GM19455 (cell line): ENCODE data around the gene KIAA1549.

Experiments used
- ATAC-seq: cut with Tn5 transposase; IDR thresholded peaks from one replicate; pipeline ENCODE4 v1.9.1; 2021; ENCODE audit not compliant: unreplicated experiment

KIAA1549 gene

DNA sequence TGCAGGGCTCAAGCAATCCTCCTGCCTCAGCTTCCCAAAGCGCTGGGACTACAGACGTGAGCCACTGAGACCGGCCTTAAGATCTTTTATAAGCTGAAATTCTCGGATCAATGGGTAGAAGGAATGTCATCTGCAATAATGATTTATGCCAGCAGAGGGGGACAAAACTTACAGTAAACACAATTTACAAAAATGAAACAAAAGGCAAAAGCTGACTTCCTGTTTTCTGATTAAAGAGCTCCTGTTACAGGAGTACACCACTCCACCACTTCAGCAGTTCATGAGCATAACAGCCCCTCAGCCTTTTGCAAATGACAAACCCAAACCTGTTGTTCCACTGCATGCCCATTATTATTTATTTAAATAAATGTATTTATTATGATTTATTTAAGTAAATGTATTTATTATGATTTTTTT is 94.7 kb downstream of the KIAA1549 start:
- ATAC-seq: peak; percentile 85

GRCh38 chr7:138885383-138886147 is 95.6 kb downstream of the KIAA1549 start:
- no peak for ATAC-seq

DNA sequence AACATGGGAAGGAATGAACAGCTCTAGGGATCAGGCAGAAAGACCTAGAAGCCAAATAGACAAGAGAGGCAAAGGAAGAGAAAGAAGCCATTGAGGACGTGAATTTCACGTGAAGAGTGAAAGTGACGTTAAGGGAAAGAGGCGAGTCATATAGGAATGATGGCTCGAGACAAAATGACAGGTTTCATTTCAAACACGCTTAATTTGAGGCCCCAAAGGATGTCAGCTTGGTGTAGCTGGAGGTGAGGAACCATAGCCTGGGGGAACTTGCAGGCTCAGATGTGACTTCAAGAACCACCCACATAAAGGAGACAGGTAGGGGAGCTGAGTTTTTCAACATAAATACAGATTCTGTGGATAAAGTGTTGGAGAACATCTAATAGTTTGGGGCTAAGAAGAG is 98.9 kb downstream of the KIAA1549 start:
- no peak for ATAC-seq

DNA sequence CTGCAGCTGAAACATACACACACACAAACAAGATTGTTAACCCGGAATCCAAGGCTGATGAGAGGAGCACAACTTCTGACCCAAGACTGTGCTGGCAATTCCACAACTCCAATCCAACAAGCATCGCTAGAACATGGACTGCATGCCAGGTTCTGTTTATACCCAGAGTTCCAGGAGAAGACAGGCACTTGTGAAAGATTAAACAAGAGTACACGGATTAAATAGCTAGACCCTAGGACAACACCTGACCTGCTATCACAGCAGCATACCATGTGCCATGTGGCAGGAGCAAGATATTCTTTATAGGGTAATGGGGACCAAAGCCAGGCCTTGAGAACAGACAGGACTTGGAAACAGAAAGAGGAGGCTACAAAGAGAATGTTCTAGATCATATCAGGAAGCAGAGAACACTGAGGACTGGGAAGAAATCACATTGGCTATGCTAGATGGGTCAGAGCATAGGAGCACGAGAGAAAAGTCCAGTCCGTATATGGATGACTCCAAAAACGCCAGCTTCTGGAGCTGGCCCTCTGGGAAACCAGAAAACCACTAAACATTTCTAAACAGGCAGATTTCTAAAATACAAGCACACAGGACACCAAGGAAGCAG is 99.5 kb downstream of the KIAA1549 start:
- ATAC-seq: no peak

- no peak for ATAC-seq
Measured at GRCh38 chr7:138880881-138881578, 100.2 kb downstream of the KIAA1549 start.

DNA sequence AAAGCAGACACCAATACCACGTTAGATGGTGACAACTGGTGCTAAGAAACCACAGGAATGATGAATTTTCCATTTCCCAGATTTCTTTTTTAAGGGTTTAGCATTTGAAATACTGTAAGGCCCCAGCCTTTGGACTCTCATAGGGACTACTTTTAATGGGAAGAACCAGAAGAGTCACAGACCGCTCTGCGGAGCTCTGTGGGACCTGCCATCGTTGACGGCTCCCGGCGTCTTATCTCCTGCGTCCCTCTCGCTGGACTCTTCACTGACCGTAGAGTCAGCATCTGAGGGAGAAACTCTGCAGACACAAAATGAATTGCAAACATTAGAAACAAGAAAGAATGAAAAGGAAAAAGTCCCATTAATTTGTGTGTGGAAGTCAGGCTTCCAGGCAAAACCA is 101.8 kb downstream of the KIAA1549 start:
- no peak for ATAC-seq

GRCh38 chr7:138878856-138879255 is 102.3 kb downstream of the KIAA1549 start:
- ATAC-seq: no peak

DNA sequence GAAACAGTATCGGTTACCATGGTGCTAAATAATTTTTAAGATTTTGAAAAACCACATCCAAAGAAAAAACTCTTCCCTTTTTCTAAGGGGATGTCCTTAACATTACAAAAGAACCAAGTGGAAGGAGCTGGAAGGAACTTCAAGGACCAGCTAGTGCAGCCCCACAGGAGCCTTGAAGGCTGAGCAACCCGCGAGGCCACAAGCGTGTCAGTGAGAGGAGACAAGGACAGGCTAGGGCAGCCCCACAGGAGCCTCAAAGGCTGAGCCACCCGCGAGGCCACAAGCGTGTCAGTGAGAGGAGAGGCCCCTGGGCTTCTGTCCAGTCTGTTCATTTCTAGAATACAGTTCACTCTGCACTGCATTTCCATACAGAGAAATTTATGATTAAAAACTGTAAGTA is 103.1 kb downstream of the KIAA1549 start:
- ATAC-seq: no peak

DNA sequence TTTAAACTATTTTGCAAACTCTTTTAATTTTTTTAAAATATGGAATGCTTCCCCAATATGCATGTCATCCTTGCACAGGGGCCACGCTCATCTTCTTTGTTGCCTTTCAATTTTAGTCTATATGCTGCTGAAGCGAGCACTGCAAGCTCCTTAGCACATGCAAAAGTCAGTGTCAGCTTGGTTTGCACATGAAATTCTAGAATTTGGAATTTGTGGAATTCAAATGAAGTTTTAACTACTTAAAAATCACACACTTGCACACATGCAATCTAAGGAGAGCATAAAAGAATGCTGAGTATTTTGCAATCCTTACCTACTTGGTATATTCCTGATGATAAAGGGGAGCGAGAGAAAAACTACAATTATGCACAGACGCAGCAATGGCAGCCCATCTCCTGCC is 104.9 kb downstream of the KIAA1549 start:
- ATAC-seq: no peak

DNA sequence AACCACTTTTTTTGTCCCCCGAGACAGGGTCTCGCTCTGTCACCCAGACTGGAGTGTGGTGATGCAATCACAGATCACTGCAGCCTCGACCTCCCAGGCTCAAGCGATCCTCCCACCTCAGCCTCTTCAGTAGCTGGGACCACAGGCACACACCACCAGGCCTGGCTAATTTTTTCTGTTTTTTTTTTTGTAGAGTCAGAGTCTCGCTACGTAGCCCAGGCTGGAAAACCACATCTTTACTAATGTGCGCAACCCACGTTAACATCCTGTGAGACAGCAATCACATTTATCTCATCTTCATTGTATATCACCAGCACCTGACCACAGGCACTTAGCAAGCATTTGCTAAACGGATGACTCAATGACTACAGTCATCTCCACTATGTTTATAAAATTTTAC is 105.4 kb downstream of the KIAA1549 start:
- no peak for ATAC-seq

DNA sequence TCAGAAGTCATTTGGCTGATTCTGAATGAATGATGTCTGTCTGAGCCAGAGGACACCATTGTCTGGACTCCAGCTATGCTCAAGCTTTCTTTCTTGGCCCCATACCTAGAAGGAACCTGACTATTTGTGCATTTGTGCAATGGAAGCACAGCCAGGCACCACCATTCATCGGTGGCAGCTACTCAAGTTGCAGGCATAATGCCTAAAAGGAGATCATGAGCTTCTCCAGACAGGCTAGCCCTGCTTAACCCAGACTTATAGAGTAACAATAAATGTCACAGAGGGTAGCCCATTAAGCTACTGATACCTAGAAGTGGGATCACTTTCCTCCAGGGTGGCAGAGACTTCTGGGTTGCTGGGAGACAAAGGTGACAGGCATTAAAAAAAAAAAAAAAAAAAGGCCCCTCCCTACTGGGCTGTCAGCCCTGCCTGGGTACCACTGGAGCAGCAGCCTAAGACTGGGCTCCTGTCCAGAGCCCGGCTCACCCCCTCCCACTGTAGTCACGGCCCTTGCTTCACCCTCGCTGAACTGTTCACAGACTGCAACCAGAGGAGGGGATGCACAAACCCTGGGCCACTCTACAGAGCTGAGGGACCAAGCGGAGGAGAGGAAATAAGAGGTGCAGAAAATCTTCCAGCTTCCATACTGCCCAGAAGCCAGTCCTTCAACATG is 107.8 kb downstream of the KIAA1549 start:
- ATAC-seq: no peak

DNA sequence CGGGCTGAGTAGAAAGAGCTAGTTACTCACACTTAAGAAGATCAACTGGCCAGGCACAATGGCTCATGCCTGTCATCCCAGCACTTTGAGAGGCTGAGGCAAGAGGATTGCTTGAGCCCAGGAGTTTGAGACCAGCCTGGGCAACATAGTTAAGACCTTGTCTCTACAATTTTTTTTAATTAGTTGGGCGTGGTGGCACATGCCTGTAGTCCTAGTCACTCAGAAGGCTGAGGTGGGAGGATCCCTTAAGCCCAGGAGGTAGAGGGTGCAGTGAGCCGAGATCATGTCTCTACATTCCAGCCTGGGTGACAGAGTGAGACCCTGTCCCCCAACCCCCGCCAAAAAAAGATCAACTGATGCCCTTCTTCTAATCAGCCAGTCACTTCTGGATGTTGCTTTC is 108.6 kb downstream of the KIAA1549 start:
- ATAC-seq: no peak

GRCh38 chr7:138871814-138872090 is 109.4 kb downstream of the KIAA1549 start:
- no peak for ATAC-seq

GRCh38 chr7:138871065-138871813 is 110.0 kb downstream of the KIAA1549 start:
- no peak for ATAC-seq

DNA sequence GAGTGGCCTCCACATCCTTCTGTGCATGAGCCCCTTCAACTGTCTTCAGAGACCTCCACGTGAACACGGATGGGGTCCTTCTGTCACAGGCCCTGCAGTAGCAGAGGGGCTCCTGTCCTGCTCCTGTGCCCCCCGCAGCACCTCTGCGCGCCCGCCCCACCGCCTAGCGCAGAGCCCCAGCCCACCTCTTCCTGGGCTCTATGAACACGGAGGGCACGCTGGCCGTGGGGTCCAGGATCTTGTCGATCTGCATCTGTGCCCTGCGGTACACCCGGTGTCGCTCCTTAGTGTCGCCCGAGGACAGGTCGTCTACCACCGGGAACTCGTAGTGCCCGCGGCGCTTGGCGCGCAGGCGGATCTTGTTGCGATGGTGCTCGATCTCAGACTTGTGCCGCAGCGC is 111.8 kb downstream of the KIAA1549 start:
- no peak for ATAC-seq

DNA sequence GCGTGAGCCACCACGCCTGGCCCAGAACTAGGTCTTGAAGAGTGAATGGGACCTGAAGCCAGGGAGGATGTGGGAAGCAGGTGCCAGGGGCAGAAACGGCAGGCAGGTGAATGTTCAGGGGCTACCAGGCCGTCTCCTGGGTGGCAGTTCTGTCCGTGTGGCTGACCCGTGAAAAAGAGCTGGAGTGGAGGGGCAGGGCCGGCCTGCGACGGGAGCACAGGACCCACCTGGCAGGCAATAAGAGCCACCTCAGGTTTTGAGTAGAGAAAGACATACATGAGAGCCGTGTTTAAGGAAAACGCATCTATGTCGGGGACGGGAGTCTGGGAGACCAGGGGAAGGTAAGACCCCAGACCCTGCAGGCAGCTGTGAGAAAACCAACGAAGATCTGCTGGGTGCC is 112.5 kb downstream of the KIAA1549 start:
- no peak for ATAC-seq

DNA sequence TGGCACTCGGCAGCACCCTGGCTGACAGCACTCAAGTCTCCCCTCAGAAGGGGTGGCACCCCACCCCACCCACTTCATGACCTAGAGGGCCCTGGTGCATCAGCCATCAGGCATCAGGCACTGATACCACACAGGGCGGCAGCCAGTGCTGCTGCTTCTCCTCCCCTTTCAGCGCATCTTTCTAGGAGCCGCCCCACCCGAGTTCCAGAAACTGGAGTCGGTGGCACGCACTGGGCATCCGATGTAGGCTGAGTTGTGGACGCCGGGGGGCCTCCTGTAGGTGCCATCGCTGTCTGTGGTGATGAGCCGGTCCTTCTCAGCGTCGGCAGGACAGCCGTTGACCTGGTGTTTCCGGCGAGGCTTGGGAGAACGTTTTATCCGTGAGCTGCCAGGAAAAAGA is 113.4 kb downstream of the KIAA1549 start:
- ATAC-seq: no peak

DNA sequence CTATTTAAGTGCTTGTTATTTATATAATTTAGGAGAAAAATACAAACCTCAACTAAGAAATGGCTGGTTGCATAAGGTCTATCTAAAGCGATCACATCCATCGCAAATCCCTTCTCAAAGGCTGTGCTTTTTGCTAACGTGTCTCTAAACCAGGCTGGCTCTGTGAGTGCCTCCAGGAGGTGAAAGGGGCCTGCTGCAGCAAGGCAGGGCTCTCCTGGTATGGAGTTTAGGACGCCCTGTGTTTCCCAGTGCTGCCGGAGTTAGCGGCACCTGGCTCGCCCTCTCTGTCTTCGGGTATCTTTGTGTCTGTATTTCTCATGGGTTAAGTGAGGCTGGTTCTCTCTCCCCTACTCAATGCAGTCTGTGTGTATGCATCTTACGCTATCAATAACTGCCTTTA is 114.8 kb downstream of the KIAA1549 start:
- no peak for ATAC-seq

DNA sequence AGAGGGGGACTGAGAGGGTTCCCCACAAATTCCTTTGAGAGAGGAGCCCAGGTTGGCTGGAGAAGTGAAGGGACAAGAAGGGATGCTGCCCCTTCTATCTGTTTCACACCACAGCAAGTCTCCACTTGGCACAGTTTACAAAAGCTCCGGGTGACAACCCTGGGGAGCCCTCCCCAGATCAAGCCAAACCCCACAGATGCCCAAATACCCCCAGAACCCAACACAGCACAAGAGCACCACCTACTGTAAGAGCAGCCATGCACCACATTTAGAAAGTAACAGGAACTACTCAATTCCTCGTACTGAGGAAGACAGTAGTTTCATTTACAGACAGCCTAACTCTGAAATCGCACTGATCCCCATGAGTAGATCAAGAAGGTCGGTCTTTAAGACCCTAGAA is 115.3 kb downstream of the KIAA1549 start:
- no peak for ATAC-seq

- no peak for ATAC-seq
Measured at GRCh38 chr7:138864667-138865066, 116.5 kb downstream of the KIAA1549 start.

DNA sequence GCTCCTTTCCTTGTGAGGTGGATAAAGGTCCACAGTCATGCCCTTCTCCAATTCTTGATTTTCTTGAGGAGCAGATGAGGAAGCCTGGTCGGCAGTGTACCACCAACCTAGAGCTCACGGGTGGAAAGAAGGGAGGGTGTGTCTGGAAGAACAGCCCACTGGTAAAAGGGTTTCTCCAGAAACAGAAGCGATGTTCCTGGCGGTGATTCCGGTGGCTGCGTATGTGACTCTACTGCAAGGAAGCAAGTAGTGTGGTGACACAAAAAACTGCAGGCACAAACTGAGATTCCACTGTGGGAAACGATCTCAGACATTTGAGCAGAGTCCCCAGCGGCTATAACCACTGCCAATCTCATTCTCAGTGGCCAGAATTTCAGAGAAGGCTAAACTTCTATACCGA is 117.3 kb downstream of the KIAA1549 start:
- no peak for ATAC-seq
